OCI-LY7 (cell line): Measurements from ENCODE around the gene SMARCD1. TPM values are rescaled to one million over a fixed set of nuclear protein-coding genes. Genes with fewer than 3 reads are reported as not detected.

Experiments used
- BruUV-seq: library from RNA; stranded (reverse); fragments of 400-500 nt; replicated peaks from 2 replicates; lab custom pipeline; 2021; lab: Mats Ljungman, UMichigan
- CTCF ChIA-PET: fragments of 300-600 bp; sonication (Branson Sonifier 250); formaldehyde crosslinking; loops from one replicate; lab custom pipeline; 2022; ENCODE audit warnings: antibody characterized with exemption; ENCODE audit not compliant: unreplicated experiment; lab: Charles Lee
- POLR2A ChIA-PET: fragments of 300-600 bp; sonication (Branson Sonifier 250); formaldehyde crosslinking; loops from one replicate; lab custom pipeline; 2022; ENCODE audit warnings: antibody characterized with exemption; lab: Charles Lee
- DNase-seq: peaks from one replicate; pipeline ENCODE4 v3.0.0-alpha.2; 2015; ENCODE audit warnings: low spot score
- H2AFZ ChIP-seq: fragments of 200-600 bp; sonication (generic), shearing (Covaris generic); 2 replicates; pipeline ENCODE4 v1.6.1; 2014; ENCODE audit warnings: mild to moderate bottlenecking, antibody characterized with exemption, low read length, moderate library complexity
- H3K27ac ChIP-seq: fragments of 200-600 bp; sonication (generic); 2 replicates; pipeline ENCODE4 v1.5.1; 2014; ENCODE audit warnings: mixed run types, low read depth, mild to moderate bottlenecking, moderate library complexity, low read length, inconsistent platforms; ENCODE audit not compliant: poor library complexity, severe bottlenecking
- H3K36me3 ChIP-seq: fragments of 200-600 bp; sonication (generic); 2 replicates; pipeline ENCODE4 v1.6.1; 2014; ENCODE audit warnings: mild to moderate bottlenecking, antibody characterized with exemption, low read length, moderate library complexity, mixed read lengths; ENCODE audit not compliant: insufficient read depth
- H3K4me1 ChIP-seq: fragments of 200-600 bp; sonication (generic); 2 replicates; pipeline ENCODE4 v1.5.1; 2014; ENCODE audit warnings: mild to moderate bottlenecking, low read length; ENCODE audit not compliant: insufficient read depth, poor library complexity, severe bottlenecking
- H3K4me2 ChIP-seq: fragments of 200-600 bp; sonication (generic); 2 replicates; pipeline ENCODE4 v1.6.1; 2014; ENCODE audit warnings: mild to moderate bottlenecking, low read length
- H3K4me3 ChIP-seq: fragments of 200-600 bp; sonication (generic); 2 replicates; pipeline ENCODE4 v1.5.1; 2014; ENCODE audit warnings: mild to moderate bottlenecking, low read depth, low read length; ENCODE audit not compliant: poor library complexity, severe bottlenecking
- H3K79me2 ChIP-seq: fragments of 200-600 bp; sonication (generic); 2 replicates; pipeline ENCODE4 v1.6.1; 2016; ENCODE audit warnings: low read depth, mild to moderate bottlenecking, low read length, moderate library complexity, mixed read lengths; ENCODE audit not compliant: insufficient read depth
- H3K9me2 ChIP-seq: fragments of 200-600 bp; sonication (generic); 2 replicates; pipeline ENCODE4 v1.6.1; 2016; ENCODE audit warnings: mild to moderate bottlenecking, low read length, mixed read lengths; ENCODE audit not compliant: insufficient read depth
- H3K9me3 ChIP-seq: fragments of 200-600 bp; sonication (generic); 2 replicates; pipeline ENCODE4 v1.6.1; 2014; ENCODE audit warnings: mild to moderate bottlenecking, mixed run types, low read length, mixed read lengths
- H4K20me1 ChIP-seq: fragments of 200-600 bp; sonication (generic); 2 replicates; pipeline ENCODE4 v1.6.1; 2014; ENCODE audit warnings: mild to moderate bottlenecking, antibody characterized with exemption, low read length, moderate library complexity, mixed read lengths; ENCODE audit not compliant: insufficient read depth
- CTCF ChIP-seq: fragments of 200-600 bp; sonication (generic); conservative IDR thresholded peaks from 2 replicates; pipeline ENCODE4 v1.5.1; 2014; ENCODE audit warnings: mild to moderate bottlenecking, antibody characterized with exemption, low read length, moderate library complexity, mixed read lengths
- EZH2phosphoT487 ChIP-seq: fragments of 200-600 bp; sonication (generic); IDR thresholded peaks from 2 replicates; pipeline ENCODE4 v1.6.1; 2018; ENCODE audit warnings: low read depth, borderline replicate concordance, mild to moderate bottlenecking, mixed run types, antibody characterized with exemption, low read length, moderate library complexity, mixed read lengths
- intact Hi-C: fragments of 100-400 bp; cut with micrococcal nuclease; formaldehyde crosslinking; loops from one replicate; pipeline ENCODE4 v1.10.0; 2022; ENCODE audit not compliant: unreplicated experiment
- total RNA-seq, 2 experiments: library from RNA; depleted of rRNA in 1 of 2; stranded (reverse); fragments of >200 nt in 1 of 2; shearing (Covaris generic) in 1 of 2; gene quantifications; 2 replicates each; pipeline ENCODE4 v1.2.3, GENCODE V29; 2014 to 2022

SMARCD1 gene
- total RNA-seq, 2 experiments from 2014 or later = 92.8 to 134 TPM

- ChIA-PET CTCF (interaction anchor here (0.5 to 2.8 kb wide), 9 partner anchors 14 to 131 kb away, joined by 3 to 26 read pairs (median 4); partner anchors contain the start of genes COX14 and SMARCD1), POLR2A (interaction anchor here (0.6 to 1.7 kb wide), 5 partner anchors 12 to 97 kb away, joined by 3 to 6 read pairs (median 4); partner anchors contain the start of genes CERS5 and SMARCD1)
- no peaks in the 10 kb centered on the region for H3K9me2 ChIP-seq
- H4K20me1 ChIP-seq = no peaks in the 10 kb centered on the region
- no peaks in the 10 kb centered on the region for H3K36me3 ChIP-seq
- peaks cover 12% of the 10 kb centered on the region for H3K4me1 ChIP-seq
- peak overlapping the region; percentile 27 for H3K4me3 ChIP-seq
- TF ChIP-seq EZH2phosphoT487 (no peak), CTCF (peak; percentile 97)
- intact Hi-C loops = loop anchor here (1.0 to 5.0 kb wide), 3 partner anchors 14 to 103 kb away; no protein-coding TSS in a partner anchor
- BruUV-seq = no TSS peak
- DNase-seq = peak; percentile 79
- no peak overlapping the region for H3K27ac ChIP-seq
- peak overlapping the region; percentile 96 for H2AFZ ChIP-seq
- no peaks in the 10 kb centered on the region for H3K9me3 ChIP-seq
- no peaks in the 10 kb centered on the region for H3K79me2 ChIP-seq
- peak overlapping the region; percentile 45 for H3K4me2 ChIP-seq
Observed at GRCh38 chr12:50070314-50071060, 14.7 kb upstream of the SMARCD1 start.

GRCh38 chr12:50072198-50072907, 12.8 kb upstream of the SMARCD1 start:
- POLR2A ChIA-PET = no interaction called here
- Histone ChIP-seq H3K27ac (no peak overlapping the region), H2AFZ (no peak overlapping the region), H3K4me3 (no peak overlapping the region), H3K36me3 (no peaks in the 10 kb centered on the region), H4K20me1 (no peaks in the 10 kb centered on the region), H3K79me2 (no peaks in the 10 kb centered on the region), H3K9me3 (no peaks in the 10 kb centered on the region), H3K4me2 (no peak overlapping the region), H3K9me2 (no peaks in the 10 kb centered on the region), H3K4me1 (peaks cover 12% of the 10 kb centered on the region)
- no peak for DNase-seq
- TF ChIP-seq CTCF = no peak
- no peak for TF ChIP-seq EZH2phosphoT487
- intact Hi-C loops = loop anchor here (5.0 kb wide), 1 partner anchor 35 kb away; no protein-coding TSS in a partner anchor
- BruUV-seq = no TSS peak
- CTCF ChIA-PET = interaction anchor here (2.5 to 2.8 kb wide), 2 partner anchors 39 to 106 kb away, joined by 20 to 26 read pairs; partner anchors contain the start of gene COX14
